Stimulated activated CD4-positive, alpha-beta T cell treated with anti-CD3 and anti-CD28 coated beads, Interleukin-12 subunit alpha, Interleukin-12 subunit beta, amount 100 ng/mL, for 48 hours (primary cell): ENCODE measurements around the gene FOXD4L3.
"Not testable (repeated sequence)": the region's sequence is repeated elsewhere in the genome, so short reads cannot be mapped to it uniquely, and the experiment has no call there.

Source experiments
- DNase-seq, 3 donors: peaks; one replicate each; pipeline ENCODE4 v3.0.0-alpha.2; 2020; ENCODE audit warnings: low read depth in 2 of 3, low spot score in 1 of 3

The FOXD4L3 gene

DNA sequence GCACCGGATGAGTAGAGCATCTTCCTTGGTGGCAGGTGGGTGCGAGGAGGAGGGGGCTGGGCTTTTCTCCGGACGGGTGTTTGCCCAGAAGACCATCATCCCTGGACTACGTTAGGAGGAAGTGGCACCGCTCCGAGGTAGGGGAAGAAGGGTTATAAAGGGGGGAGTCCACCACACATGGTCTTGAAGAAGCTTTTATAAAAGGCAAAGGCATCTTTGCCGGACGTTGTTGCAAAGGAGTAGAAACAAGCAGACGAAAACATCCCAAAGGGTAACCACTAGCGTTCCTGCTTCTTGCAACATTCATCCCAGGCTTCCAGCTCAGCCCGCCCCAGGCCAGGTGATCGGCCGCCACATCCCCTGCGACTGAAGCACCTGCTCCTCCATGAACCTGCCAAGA lies at the start of gene FOXD4L3:
FOXD4L3 (plus strand) TSS at position 301 of the 400 bp plus-strand sequence; CDS start at position 386, 85 bp downstream.
- DNase-seq: not testable (repeated sequence)

DNA sequence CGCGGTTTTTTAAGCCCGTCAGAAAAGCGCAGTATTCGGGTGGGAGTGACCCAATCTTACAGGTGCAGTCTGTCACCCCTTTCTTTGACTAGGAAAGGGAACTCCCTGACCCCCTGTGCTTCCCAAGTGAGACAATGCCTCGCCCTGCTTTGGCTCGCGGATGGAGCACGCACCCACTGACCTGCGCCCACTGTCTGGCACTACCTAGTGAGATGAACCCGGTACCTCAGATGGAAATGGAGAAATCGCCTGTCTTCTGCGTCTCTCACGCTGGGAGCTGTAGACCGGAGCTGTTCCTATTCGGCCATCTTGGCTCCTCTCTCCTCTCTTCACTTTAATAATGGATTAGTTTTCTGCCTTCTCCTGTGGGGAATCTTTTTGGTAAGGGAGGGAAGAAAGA lies 21.6 kb upstream of the FOXD4L3 start:
- DNase-seq: not testable (repeated sequence)

DNA sequence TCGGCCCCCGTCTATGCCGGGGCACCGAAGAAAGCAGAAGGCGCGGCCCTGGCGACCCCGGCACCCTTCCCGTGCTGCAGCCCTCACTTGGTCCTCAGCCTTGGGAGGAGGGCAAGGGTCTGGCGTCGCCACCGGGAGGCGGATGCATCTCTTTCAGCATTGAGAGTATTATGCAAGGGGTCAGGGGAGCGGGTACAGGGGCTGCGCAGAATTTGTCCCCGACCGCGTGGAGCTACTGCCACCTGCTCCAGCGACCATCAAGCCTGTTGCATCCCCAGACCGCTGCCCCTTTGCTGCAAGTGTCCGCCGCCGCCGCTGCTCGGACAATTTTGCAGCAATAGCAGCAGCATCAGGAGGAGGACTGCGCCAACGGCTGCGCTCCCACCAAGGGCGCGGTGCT lies 1.1 kb downstream of the FOXD4L3 start:
- DNase-seq: not testable (repeated sequence)

DNA sequence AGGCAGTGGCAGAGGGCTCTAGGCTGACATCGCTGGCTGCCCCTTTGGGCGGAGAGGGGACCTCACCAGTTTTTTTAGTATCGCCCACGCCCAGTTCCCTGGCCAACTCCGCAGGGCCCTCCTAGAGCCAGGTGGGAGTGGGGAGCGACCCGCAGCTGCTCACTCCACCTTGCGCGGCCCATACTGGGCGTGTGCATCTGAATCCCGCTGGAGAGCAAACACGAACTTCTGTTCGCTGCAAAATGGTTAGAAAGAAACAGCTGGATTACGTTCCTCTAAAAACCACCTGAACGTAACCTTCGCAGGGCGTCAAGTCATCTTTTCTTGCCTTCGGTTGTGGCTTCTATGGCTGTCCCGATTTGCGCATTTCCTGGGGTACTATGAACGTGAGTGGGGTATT lies 1.5 kb downstream of the FOXD4L3 start:
- DNase-seq: not testable (repeated sequence)

DNA sequence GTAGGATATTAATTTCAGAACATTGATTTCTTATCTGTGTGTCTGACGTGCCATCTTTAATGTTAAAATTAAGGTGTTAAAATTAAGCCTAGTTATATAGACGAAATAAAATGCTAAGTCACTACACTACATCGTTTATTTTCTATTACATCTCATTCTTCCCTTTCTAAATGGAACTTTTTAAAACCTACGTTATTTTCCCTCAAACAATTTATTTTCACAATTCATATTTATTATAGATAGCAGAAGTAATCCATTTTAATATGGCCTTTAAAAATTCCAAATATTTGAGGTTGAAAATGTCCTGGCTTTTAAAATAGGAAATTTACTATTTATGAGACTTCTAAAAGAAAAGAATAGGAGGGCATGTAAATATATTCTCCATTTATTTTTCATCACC lies 2.1 kb downstream of the FOXD4L3 start:
- not testable (repeated sequence) for DNase-seq

DNA sequence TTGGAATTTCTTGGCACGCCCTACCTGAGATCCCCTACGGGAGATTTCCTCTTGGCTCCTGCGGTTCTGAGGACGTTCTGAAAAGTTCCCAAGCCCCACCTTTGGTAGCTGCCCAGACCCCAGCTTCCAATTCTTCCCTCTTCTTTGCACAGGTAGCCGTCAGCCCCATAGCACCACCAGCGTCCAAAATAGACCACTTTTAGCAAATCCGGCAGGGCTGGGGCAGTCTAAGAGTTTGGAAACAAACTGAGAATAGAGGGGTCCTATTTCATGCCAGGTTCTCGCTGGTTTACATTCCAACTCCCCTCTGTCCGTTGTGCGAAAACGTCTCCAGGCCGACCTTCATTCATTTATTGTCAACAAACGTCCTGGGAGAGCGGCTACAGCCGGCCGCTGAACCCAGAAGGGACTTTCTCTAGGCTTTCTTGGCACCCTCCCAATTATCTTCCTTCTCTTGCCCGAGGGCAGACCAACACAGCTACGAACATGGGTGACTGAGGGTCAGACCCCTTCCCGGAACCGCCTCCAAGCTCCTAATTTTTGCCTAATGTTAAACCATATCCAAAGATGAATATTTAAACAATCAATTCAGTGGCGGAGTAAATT lies 3.1 kb downstream of the FOXD4L3 start:
- not testable (repeated sequence) for DNase-seq

DNA sequence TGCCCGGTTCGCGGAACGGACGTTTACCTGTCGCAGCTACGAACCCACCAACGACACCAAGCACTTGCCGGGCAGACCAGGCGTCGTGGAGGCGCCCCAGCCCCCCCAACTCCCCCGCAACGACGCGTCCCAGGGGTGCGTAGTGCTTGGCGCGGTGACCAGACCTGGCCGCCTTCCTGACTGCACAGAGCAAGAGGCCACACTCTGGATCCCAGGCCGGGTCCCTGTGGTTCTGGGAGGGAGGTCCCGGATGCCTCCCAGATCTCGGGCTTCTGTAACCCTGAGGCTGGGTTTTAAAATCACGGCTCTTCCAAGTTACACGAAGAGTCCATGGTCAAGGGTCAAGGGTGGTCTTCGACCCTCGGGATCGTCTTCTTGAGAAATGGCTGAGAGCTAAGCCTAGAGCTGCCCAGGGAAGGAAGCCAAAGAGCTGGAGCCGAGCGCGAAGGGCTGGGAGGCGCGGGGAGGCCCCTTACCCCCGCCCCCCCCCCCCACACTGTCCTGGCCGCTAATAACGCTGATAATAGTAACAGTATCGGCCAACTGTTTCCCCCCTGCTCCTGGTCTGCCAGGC lies 3.8 kb downstream of the FOXD4L3 start:
- DNase-seq: not testable (repeated sequence)

DNA sequence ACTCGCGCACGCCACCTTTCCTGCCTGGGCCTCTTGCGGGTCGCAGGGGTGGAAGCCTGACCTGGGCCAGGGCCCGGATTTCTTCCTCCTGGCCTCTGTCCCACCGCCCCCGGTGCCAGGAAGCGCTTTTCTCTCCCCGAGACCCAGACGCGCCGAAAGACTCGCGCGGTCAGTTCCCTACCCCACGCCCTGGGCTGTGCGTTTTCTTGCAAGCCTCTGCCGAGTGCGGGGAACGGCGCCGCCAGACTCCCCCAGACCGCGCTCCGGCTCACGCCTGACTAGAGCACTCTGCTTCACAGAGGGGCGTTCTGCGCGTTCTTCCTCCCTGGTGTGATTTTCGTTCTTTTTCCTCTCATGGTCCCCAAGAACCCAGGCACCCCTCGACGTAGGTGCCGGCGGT lies 4.5 kb downstream of the FOXD4L3 start:
- not testable (repeated sequence) for DNase-seq

DNA sequence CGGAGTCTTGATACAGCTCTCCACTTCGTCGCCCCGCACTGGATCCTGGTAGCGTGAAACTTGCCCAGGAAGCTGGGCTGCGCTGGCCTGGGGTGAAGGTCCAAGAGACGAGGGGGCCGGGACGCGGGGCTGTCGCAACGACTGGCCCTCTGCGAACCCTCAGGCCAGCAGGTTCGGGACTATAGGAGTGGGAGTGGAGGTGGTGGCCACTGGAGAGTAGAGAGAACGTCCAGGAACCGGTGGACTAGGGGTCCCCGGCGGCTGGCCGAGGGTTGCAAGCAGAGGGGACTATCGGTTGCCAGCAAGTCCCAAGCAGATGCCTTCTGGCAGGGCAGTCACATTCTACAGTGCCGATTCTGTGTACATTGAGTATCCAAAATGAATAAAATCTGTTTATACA lies 5.0 kb downstream of the FOXD4L3 start:
- not testable (repeated sequence) for DNase-seq

DNA sequence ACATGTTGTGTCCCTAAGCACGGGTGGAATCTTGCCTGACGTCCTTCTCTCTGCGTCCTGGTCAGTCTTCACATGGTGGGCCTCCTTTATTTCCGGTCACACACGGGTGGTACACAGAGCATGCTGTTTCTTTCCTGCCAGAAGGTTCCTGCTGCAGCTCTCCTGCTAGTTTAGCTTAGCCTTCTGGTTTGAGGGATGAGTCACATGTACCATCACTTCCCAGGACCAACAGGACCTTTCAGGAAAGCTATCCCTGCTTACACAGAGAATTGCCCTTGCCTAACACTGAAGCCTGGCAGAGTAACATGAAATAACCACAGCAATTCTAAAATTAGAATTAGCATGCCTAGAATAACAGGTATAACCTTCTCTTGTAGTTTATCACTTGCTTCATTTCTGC lies 8.5 kb downstream of the FOXD4L3 start:
- not testable (repeated sequence) for DNase-seq

DNA sequence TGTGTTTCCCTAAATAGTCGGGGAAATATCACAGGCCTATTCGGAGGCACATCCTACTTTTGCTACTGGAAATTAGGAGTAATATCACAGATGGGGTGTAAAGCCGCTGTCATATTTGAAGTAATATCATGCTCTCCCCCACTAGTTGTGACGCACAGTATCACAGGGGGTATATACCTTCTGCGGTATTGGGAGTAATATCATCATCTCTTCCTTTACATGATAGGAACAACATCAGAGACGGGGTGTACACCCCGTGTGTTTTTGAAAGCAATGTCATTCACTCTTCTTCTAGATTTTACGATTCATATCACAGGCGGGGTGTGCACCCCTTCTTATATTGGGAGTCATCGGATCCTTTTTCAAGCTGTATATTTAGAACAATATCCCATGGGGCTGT lies 15.5 kb downstream of the FOXD4L3 start:
- DNase-seq: not testable (repeated sequence)

DNA sequence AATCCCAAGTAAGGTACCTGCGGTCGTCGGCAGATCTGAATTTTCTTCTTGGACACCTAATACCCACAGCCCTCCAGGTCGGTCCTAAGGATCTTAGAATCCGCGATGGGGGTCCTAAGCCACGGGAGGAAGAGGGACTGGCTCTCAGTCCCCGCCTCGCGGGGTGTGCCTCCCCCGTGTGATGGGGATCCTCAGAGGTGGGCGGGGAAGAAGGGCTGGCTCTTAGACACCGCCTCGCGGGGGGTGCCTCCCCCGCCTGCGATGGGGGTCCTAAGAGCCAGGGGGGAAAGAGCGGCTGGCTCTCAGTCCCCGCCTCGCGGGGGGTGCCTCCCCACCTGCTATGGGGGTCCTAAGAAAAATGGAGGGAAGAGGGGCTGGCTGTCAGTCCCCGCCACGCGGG lies 21.1 kb downstream of the FOXD4L3 start:
- not testable (repeated sequence) for DNase-seq

DNA sequence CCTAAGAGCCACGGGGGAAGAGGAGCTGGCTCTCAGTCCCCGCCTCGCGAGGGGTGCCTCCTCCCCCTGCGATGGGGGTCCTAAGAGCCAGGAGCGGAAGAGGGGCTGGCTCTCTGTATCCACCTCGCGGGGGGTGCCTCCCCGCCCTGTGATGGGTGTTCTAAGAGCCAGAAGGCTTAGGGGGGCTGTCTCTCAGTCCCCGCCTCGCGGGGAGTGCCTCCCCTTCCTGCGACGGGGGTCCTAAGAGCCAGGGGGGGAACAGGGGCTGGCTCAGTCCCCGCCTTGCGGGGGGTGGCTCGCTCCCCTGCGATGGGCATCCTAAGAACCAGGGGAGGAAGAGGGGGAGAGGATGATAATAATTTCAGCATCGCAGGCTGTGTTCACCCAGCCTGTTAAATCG lies 21.9 kb downstream of the FOXD4L3 start:
- DNase-seq: not testable (repeated sequence)

DNA sequence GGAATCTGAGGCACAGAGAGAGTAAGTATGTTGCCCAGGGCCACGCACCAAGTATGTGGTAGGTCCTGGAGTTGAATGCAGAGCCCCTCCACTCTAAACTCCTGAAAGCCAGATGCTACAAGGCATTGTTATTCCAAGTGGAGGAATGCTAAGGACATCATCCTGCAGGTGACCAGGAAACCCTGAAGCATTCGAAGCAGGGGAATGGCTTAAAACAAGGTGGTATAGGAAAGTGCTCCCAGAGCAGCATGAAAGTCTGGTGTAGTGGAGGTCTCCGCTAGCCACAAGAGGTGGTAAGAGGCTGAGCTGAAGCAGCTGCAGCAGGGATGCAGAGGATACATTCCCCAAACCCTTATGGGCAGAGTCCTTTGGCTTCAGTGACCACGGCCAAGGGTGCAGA lies 26.4 kb downstream of the FOXD4L3 start:
- DNase-seq: not testable (repeated sequence)

DNA sequence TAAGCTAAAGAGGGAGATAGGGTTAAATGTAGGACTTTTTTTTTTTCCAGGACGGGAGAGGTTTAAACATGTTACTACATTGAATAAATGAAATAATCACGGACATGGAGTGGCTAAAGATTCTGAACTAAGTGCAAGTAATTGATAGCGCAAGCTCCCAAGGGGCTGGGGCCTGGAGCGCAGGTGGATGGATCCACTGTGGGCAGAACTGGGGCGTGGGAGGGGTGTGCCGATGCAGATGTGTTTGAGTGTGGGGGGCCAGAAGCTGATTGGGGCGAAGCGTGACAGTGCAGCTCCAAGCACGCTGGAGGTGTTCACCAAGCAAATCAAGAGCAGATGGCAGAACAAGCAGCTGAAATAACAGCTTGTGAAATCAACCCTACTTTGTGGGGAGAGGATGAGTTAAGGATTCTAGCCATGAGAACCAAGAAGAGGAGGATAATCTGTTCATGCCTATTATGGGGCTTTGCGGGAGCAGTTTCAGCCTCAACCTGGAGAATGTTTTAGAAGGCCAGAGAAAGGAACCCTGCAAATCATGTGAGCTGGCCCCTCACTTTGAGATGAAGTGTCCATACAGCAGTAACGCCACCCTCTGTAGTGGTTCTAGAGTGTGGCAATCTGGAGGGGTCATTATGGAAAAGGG lies 28.0 kb downstream of the FOXD4L3 start:
- DNase-seq: not testable (repeated sequence)

DNA sequence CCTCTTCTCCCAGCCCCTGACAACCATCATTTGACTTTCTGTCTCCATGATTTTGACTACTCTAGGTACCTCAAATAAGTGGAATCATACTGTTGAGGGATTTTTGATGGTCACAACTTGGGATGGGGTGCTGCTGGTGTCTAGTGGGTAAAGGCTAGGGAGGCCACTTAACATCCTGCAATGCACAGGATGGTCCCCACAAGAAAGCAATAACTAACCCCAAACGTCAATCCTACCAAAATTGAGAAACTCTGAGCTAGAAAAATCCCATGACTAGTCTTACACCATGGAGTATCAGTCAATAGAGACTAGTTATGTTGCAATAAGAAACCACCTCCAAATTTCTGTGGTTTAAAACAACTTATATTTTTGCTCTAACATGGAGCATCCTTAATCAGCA lies 29.5 kb downstream of the FOXD4L3 start:
- not testable (repeated sequence) for DNase-seq

DNA sequence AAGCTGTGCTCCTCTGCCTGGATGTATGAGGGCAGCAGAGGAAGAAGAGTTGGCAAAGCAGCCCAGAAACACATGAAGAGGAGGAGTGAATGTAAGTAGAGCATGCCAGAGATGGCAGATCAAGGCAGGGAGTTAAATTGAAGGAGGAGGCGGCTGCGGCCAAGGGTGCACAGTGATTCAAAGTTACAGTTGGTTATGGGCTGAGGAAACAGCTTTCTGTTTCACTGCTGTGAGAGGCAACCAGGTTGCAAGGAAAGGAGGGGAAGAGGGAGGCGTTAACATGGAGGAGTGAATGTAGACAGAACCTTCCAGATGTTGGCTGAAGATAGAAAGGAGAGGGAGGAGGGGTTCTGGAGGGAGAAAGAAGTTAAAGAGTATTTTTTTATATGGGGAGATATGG lies 33.3 kb downstream of the FOXD4L3 start:
- DNase-seq: not testable (repeated sequence)

DNA sequence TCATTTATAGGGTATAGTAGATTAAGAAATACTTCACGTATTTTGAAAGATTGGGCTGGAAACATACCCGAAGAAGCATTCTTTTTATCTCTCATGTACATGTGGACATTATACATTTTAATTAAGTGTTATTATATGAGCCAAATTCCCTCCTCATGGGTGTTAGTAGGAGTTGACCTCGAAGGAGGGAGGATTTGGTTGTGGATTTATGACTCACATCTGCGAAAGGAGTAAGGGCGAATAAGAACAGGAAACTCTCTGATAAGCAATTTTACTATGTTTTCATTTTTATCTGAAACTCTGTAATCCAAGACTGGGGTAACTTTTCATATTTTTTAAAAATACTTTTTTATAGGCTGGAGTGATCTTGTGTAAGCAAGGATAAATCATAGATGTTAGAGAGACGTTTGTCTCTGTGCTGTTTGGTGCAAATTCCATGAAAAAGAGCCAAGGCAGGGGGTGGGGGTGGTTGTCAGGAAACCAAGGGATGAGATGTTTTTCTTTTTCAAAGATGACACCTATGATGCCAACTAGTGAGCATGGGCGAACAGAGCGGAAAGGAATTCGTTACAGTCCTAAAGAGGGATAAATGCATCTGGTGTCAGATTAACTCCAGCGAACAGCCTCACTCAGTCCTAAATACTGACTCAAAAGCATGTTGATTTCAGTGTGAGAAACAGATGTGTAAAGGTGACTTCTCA lies 34.1 kb downstream of the FOXD4L3 start:
- DNase-seq: not testable (repeated sequence)

DNA sequence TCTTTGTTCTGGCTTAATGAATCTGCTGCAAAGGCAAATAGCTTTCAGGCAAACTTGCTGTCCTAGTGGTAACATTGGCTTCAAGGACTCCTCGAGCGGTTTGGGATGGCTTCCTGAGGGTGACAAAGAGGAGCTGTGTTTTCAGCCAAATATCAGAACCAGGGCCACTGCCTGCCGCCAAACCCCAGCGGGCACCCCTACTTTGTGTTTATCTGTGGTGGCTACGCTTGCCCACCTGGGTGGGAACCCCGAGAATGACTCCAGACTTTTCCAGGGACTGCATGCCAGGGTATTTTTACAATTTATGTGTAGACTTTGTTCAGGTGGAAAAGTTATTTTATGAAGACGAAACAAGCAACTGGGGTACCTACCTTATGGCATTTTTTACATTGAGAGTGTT lies 35.3 kb downstream of the FOXD4L3 start:
- DNase-seq: not testable (repeated sequence)

DNA sequence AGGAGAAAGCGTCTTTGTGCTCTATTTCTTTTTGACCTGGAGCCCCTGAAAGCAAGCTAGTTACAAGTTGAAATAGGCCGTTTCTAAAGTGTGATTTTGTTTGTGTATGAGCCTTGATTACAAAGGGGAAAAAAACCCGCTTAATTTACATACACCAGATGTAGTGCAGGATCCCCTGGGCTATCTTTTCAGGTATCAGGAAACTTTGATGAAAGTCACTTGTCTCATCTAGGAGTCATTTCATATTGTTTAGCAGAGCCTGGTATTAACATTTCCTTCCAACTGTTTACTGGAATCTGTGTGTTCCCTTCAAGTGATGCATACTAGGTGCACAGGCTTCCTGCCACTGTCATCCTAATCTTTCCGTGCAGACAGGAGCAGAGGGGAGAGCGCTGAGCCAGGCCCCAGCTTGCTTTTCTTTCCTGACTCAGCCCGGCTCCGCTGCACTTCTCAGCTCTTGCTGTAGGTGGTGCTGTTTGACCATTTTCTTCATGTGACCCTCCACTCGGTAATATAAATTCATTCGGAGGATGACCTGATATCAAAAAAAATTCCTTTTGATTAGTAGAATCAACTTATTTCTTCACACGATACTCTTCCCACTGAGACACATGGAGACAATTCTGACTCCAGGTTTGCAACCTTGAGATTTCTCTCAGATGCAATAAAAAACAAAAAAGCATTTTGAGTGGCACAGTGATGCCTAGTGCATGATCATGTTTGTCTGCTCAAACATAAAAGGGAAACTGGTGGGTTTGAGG lies 39.8 kb downstream of the FOXD4L3 start:
- not testable (repeated sequence) for DNase-seq

DNA sequence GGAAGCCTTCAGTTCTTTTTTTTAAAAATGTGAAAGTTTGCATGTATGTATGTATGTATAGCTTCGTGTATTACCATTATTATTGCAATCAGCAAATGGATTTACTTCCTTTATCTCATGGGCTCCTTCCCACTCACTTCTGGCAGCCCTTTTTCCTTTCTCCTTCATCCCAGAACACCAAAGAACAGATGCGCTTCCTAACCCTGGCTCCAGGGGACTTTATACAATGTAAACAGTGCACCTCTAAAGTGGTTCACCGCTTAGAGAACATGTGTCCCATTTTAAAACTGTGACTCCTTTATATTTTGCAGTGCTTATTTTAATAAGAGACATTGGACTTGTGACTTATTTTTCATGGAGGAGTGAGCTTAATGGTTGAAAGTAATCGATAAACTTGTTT lies 40.6 kb downstream of the FOXD4L3 start:
- DNase-seq: not testable (repeated sequence)
